Loucy (cell line): ENCODE data around the gene CFAP20DC.

Experiments used
- H2AFZ ChIP-seq: fragments of 200-600 bp; sonication (generic); 2 replicates; pipeline ENCODE4 v1.6.0; 2016; ENCODE audit warnings: antibody characterized with exemption, mild to moderate bottlenecking, low read length, moderate library complexity
- H3F3A ChIP-seq: fragments of 200-600 bp; 2 replicates; pipeline ENCODE4 v1.6.0; 2016; ENCODE audit warnings: antibody characterized with exemption, low read depth, mild to moderate bottlenecking
- H3K27me3 ChIP-seq: fragments of 200-600 bp; sonication (generic); 2 replicates; pipeline ENCODE4 v1.6.1; 2014; ENCODE audit warnings: low read length, mild to moderate bottlenecking; ENCODE audit not compliant: insufficient read depth, poor library complexity, severe bottlenecking
- H3K36me3 ChIP-seq: fragments of 200-600 bp; sonication (generic); 2 replicates; pipeline ENCODE4 v1.6.1; 2016; ENCODE audit warnings: low read length; ENCODE audit not compliant: insufficient read depth
- H3K4me1 ChIP-seq: fragments of 200-600 bp; sonication (generic); 2 replicates; pipeline ENCODE4 v1.5.1; 2014; ENCODE audit warnings: low read length, mild to moderate bottlenecking; ENCODE audit not compliant: insufficient read depth, poor library complexity, severe bottlenecking
- H3K4me2 ChIP-seq: fragments of 200-600 bp; sonication (generic); 2 replicates; pipeline ENCODE4 v1.6.0; 2014; ENCODE audit warnings: antibody characterized with exemption, low read length, low read depth, mild to moderate bottlenecking; ENCODE audit not compliant: poor library complexity, severe bottlenecking
- H3K4me3 ChIP-seq: fragments of 200-600 bp; sonication (generic); 2 replicates; pipeline ENCODE4 v1.5.1; 2014; ENCODE audit warnings: low read length, mild to moderate bottlenecking, mixed read lengths; ENCODE audit not compliant: poor library complexity, severe bottlenecking
- H3K79me2 ChIP-seq: fragments of 200-600 bp; sonication (generic); 2 replicates; pipeline ENCODE4 v1.6.1; 2014; ENCODE audit warnings: low read length; ENCODE audit not compliant: insufficient read depth
- H3K9ac ChIP-seq: fragments of 200-600 bp; sonication (generic); 2 replicates; pipeline ENCODE4 v1.6.0; 2014; ENCODE audit warnings: mild to moderate bottlenecking, low read depth, low read length, moderate library complexity; ENCODE audit not compliant: poor library complexity, severe bottlenecking
- H3K9me2 ChIP-seq: fragments of 200-600 bp; sonication (generic); replicated peaks from 2 replicates; pipeline ENCODE4 v1.6.1; 2016; ENCODE audit warnings: low read depth, low read length, mixed read lengths
- H3K9me3 ChIP-seq: fragments of 200-600 bp; sonication (generic); 2 replicates; pipeline ENCODE4 v1.6.1; 2014; ENCODE audit warnings: mild to moderate bottlenecking, antibody characterized with exemption, low read length, low read depth; ENCODE audit not compliant: insufficient read depth
- H4K20me1 ChIP-seq: fragments of 200-600 bp; sonication (generic); 2 replicates; pipeline ENCODE4 v1.6.0; 2014; ENCODE audit warnings: antibody characterized with exemption, low read length, mild to moderate bottlenecking; ENCODE audit not compliant: insufficient read depth, poor library complexity, severe bottlenecking
- EZH2phosphoT487 ChIP-seq: fragments of 200-600 bp; IDR thresholded peaks from 2 replicates; pipeline ENCODE4 v1.6.1; 2018; ENCODE audit warnings: antibody characterized with exemption, mild to moderate bottlenecking, moderate library complexity, borderline replicate concordance
- TF ChIP-seq, protein P1 (sequence below): fragments of 200-600 bp; sonication (generic); conservative IDR thresholded peaks from 2 replicates; pipeline ENCODE4 v1.5.1; 2014; ENCODE audit warnings: mild to moderate bottlenecking, antibody characterized with exemption, low read length

The CFAP20DC gene

GRCh38 chr3:58800032-58800431 is 249.8 kb downstream of the CFAP20DC start:
- Histone ChIP-seq H3K4me3 (no peak overlapping the region), H3K9me3 (no peaks in the 10 kb centered on the region), H3K27me3 (no peaks in the 10 kb centered on the region), H3K4me2 (no peak overlapping the region), H3K9me2 (no peaks in the 10 kb centered on the region), H4K20me1 (no peaks in the 10 kb centered on the region), H3K4me1 (peaks cover 7% of the 10 kb centered on the region), H2AFZ (no peak overlapping the region), H3K9ac (no peak overlapping the region), H3K36me3 (peaks cover 7% of the 10 kb centered on the region; the same call in 1 of the 2 replicates), H3F3A (no peaks in the 10 kb centered on the region), H3K79me2 (0 out of 2 replicates have a peak, but pooled peaks cover 4% of the 10 kb centered on the region)
- TF ChIP-seq EZH2phosphoT487, result no peak
- TF ChIP-seq, protein P1, sequence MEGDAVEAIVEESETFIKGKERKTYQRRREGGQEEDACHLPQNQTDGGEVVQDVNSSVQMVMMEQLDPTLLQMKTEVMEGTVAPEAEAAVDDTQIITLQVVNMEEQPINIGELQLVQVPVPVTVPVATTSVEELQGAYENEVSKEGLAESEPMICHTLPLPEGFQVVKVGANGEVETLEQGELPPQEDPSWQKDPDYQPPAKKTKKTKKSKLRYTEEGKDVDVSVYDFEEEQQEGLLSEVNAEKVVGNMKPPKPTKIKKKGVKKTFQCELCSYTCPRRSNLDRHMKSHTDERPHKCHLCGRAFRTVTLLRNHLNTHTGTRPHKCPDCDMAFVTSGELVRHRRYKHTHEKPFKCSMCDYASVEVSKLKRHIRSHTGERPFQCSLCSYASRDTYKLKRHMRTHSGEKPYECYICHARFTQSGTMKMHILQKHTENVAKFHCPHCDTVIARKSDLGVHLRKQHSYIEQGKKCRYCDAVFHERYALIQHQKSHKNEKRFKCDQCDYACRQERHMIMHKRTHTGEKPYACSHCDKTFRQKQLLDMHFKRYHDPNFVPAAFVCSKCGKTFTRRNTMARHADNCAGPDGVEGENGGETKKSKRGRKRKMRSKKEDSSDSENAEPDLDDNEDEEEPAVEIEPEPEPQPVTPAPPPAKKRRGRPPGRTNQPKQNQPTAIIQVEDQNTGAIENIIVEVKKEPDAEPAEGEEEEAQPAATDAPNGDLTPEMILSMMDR, result no peak

DNA sequence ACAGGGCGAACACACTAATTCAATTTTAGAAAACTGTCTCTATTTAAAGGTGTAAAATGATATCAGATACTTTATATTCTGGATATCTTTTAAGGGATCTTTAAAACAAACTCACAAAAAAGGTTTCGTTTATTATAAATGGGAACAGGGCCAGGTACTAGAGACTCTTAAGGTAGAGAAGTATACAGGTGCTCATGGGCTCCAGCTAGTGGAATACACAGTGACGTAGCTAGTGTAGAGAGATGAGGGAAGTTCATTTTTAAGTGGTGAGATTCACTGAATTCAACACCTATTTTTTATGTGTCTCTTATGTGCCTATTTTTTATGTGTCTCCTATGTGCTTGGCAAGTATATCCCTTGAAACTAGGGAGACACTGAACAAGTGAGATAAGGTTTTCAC is 250.6 kb downstream of the CFAP20DC start:
- H3K9ac ChIP-seq, result no peak overlapping the region
- no peak overlapping the region for H3K4me3 ChIP-seq
- no peaks in the 10 kb centered on the region for H3K9me2 ChIP-seq
- 0 out of 2 replicates have a peak, but pooled peaks cover 4% of the 10 kb centered on the region for H3K79me2 ChIP-seq
- H2AFZ ChIP-seq, result no peak overlapping the region
- TF ChIP-seq EZH2phosphoT487, result no peak
- TF ChIP-seq, protein P1, result no peak
- no peaks in the 10 kb centered on the region for H3F3A ChIP-seq
- no peaks in the 10 kb centered on the region for H3K9me3 ChIP-seq
- no peaks in the 10 kb centered on the region for H4K20me1 ChIP-seq
- H3K36me3 ChIP-seq, result peaks cover 7% of the 10 kb centered on the region; the same call in 1 of the 2 replicates
- H3K4me2 ChIP-seq, result no peak overlapping the region
- H3K27me3 ChIP-seq, result no peaks in the 10 kb centered on the region
- no peaks in the 10 kb centered on the region for H3K4me1 ChIP-seq

GRCh38 chr3:58798312-58798711 is 251.5 kb downstream of the CFAP20DC start:
- Histone ChIP-seq H4K20me1 (no peaks in the 10 kb centered on the region), H3K4me3 (no peak overlapping the region), H3F3A (no peaks in the 10 kb centered on the region), H2AFZ (no peak overlapping the region), H3K27me3 (no peaks in the 10 kb centered on the region), H3K79me2 (0 out of 2 replicates have a peak, but pooled peaks cover 4% of the 10 kb centered on the region), H3K4me1 (no peaks in the 10 kb centered on the region), H3K9ac (no peak overlapping the region), H3K4me2 (no peak overlapping the region), H3K36me3 (peaks cover 7% of the 10 kb centered on the region; the same call in 1 of the 2 replicates), H3K9me3 (no peaks in the 10 kb centered on the region), H3K9me2 (no peaks in the 10 kb centered on the region)
- no peak for TF ChIP-seq EZH2phosphoT487
- TF ChIP-seq, protein P1, result no peak
